Stimulated activated CD8-positive, alpha-beta memory T cell treated with anti-CD3 and anti-CD28 coated beads, Interleukin-12 subunit alpha, Interleukin-12 subunit beta, amount 100 ng/mL, for 4 hours (primary cell): ENCODE results near the gene DGUOK.

Experiments
- DNase-seq: peaks from one replicate; pipeline ENCODE4 v3.0.0-alpha.2; 2020; ENCODE audit warnings: low read depth

Gene DGUOK

GRCh38 chr2:73981081-73982001, 54.7 kb downstream of the DGUOK start:
- DNase-seq = no peak

GRCh38 chr2:73982140-73982617, 55.5 kb downstream of the DGUOK start:
- no peak for DNase-seq

- no peak for DNase-seq
These were observed 56.9 kb downstream of the DGUOK start for GRCh38 chr2:73983322-73984202.

- DNase-seq = peak; percentile 70
These were observed 57.7 kb downstream of the DGUOK start, which contains the start of gene TET3 for GRCh38 chr2:73984203-73984921. TET3 (plus strand) TSS chr2:73984910; CDS start chr2:73986404, 1,494 bp downstream.

- no peak for DNase-seq
These were observed 58.2 kb downstream of the DGUOK start for GRCh38 chr2:73984922-73985307.

GRCh38 chr2:73985308-73986084, 58.8 kb downstream of the DGUOK start:
- peak; percentile 71 for DNase-seq

GRCh38 chr2:73986085-73986681, 59.5 kb downstream of the DGUOK start:
- DNase-seq = no peak

GRCh38 chr2:73987109-73987947, 60.6 kb downstream of the DGUOK start:
- no peak for DNase-seq

GRCh38 chr2:73987948-73988700, 61.4 kb downstream of the DGUOK start:
- DNase-seq = no peak

GRCh38 chr2:73989972-73990371, 63.3 kb downstream of the DGUOK start:
- no peak for DNase-seq

GRCh38 chr2:73990531-73990930, 63.9 kb downstream of the DGUOK start:
- DNase-seq = no peak

GRCh38 chr2:73992036-73992435, 65.4 kb downstream of the DGUOK start:
- DNase-seq = no peak

- DNase-seq = no peak
These were observed 66.7 kb downstream of the DGUOK start for GRCh38 chr2:73993376-73993775.

GRCh38 chr2:73993778-73994177, 67.1 kb downstream of the DGUOK start:
- DNase-seq = no peak

- DNase-seq = no peak
These were observed 67.6 kb downstream of the DGUOK start for GRCh38 chr2:73994178-73994831.

GRCh38 chr2:73995810-73996209, 69.1 kb downstream of the DGUOK start:
- DNase-seq = no peak

GRCh38 chr2:73997813-73998212, 71.1 kb downstream of the DGUOK start:
- no peak for DNase-seq

GRCh38 chr2:73998451-73998850, 71.8 kb downstream of the DGUOK start:
- DNase-seq = no peak

- no peak for DNase-seq
These were observed 72.3 kb downstream of the DGUOK start for GRCh38 chr2:73998933-73999332.
